NCI-H1105 (cell line): ENCODE measurements around the gene ACTR5.

Experiments used
- DNase-seq: peaks from one replicate; lab custom pipeline; 2025; lab: John Stamatoyannopoulos, UW

ACTR5 gene

GRCh38 chr20:38728911-38729642, 19.2 kb upstream of the ACTR5 start:
- DNase-seq: no peak

GRCh38 chr20:38729767-38730166, 18.5 kb upstream of the ACTR5 start:
- no peak for DNase-seq

GRCh38 chr20:38730167-38730988, 17.9 kb upstream of the ACTR5 start:
- DNase-seq: no peak

DNA sequence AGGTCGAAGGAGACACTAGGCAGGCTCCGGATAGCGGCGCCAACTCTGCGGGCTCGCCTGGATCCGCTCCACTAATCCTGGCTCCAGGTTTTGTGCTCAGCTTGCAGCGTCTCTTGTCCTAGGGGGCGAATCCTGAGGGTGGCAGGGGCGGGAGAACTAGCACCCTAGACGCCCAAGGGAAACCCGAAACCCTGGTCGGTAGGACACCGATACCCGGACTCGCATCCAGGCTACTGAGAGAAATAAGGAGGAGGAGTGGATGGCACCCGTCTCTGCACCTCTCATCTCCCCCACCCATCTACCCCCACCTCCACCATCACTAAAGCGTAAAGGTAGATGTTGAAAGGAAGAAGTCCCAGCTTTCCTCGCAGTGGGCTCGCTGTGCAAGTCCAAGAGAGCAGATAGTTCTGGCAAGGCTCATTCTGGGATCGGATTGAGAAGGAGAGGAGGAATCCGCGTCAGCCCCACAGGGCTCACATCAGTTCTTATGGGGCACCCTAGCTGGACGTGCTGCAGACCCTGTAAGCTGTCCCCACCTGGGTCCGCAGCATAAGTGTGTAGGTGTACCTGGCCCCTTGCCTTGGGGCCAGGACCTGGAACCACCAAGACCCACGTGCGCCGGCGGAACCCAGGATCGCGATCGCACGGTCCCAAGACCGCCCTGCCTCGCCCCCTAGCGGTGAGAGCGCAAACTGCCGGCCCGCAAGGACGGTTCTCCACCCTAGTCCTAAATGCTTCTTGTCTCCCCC, 17.1 kb upstream of the ACTR5 start:
- DNase-seq: peak; percentile 94

DNA sequence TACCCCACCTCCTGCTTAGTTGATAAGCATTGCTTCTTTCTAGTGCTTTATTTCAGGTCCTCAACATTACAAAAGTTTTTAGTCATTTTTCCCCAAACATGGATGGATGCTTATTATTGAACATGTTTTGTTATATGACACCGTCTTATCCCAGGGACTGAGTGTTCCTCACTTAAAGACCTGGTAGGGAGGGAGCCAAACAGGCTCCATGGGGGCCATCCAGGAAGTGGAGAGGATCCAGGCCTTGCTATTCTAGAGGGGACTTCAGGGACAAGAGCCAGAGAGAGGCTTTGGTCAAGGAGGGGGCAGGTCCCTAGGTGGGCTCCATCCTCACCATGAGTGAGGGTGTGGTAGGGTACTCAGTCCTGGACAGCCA, 16.5 kb upstream of the ACTR5 start:
- DNase-seq: no peak

- no peak for DNase-seq
These were observed 15.3 kb upstream of the ACTR5 start for GRCh38 chr20:38732981-38733380.

DNA sequence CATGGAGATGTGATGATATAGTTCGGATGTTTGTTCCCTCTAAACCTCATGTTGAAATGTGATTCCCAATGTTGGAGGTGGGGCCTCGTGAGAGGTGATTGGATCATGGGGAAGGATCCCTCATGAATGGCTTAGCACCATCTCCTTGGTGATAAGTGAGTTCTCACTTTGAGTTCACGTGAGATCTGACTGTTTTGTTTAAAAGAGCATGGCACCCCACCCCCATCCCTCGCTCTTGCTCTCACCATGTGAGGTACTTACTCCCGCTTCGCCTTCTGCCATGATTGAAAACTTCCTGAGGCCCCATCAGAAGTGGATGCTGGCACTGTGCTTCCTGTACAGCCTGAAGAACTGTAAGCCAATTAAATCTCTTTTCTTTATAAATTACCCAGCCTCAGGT, 13.1 kb upstream of the ACTR5 start:
- DNase-seq: no peak

DNA sequence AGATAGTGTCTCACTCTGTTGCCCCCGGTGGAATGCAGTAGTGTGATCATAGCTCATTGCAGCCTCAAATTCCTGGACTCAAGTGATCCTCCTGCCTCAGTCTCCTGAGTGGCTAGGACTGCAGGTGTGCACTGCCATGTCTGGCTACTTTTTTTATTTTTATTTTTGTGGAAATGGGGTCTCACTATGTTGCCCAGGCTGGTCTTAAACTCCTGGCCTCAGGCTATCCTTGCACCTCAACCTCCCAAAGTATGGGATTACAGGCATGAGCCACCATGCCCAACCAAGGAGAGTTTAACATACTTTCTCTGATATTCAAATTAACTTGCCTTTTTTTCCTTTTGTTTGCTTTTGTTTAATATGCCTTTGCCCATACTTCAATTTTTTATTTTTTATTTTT, 10.4 kb upstream of the ACTR5 start:
- DNase-seq: no peak

DNA sequence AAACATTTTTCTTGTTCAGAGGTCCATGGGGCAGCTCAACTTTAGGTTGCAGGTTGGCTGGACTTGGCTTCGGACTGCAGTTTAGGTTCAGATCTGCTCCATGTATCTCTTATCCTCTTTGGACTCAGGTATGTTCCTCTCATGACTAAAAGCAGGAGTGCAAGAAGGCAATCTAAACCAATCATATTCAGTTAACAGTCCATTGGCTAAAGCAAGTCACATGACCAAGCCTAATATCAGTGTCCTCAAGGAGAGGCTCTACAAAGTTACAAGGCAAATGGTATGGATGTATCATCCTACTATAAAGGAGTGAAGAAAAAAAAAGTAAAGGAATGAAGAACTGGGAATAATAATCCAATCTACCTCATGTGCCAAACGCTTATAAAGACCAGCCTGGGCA, 2.5 kb upstream of the ACTR5 start:
- DNase-seq: no peak

DNA sequence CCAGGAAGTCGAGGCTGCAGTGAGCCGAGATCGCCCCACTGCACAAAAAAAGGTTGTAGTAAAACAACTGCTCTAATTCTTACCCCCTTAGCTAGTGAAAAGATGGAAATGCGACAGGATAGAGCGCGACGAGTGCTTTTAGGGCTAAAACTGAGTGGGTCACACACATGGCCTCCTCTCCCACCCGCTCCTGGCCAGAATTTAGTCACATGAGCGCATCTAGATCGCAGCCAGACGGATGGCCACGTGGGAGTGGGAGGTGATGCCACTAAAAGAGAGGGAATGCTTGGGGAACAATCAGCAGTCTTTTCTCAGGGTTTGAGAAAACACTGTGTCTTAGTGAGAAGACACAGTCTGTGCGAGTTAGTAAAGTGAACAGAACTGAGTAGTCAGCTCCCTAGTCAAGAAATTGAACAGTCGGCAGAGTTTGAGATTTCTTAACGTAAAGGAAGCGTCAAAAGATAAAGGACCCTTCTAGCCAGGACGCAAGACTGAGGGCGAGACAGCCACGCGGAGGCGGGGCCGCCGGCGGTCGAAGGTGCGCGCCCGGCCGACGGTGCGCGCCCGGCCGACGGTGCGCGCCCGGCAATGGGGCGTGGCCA, 664 bp upstream of the ACTR5 start:
- DNase-seq: no peak

GRCh38 chr20:38748861-38749149, 545 bp downstream of the ACTR5 start:
- DNase-seq: peak; percentile 48

- DNase-seq: peak; percentile 8
These were observed 3.2 kb downstream of the ACTR5 start for GRCh38 chr20:38751360-38751976.

- DNase-seq: no peak
These were observed 3.8 kb downstream of the ACTR5 start for GRCh38 chr20:38752029-38752428.

- DNase-seq: no peak
These were observed 6.7 kb downstream of the ACTR5 start for GRCh38 chr20:38754924-38755323.

- no peak for DNase-seq
These were observed 7.2 kb downstream of the ACTR5 start for GRCh38 chr20:38755324-38755910.

- no peak for DNase-seq
These were observed 9.0 kb downstream of the ACTR5 start for GRCh38 chr20:38757145-38757775.

DNA sequence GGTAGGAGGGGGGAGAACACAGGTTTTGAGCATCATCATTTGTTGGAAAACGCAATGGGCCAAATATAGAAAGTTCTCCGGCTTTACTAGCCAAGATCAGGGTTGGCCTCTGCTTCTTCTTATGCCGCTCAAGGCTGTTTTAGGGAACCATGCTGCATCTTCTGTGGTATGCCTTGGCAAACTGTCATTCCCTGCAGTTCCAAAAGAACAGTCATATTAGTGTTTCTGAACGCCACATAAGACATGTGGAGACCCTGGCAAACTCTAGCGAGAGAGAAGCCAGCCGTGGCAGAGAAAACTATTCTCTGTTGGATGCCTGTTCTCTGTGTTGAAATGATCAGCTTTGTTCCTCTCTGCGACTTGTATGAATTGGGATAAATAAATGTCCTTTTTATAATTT, 10.8 kb downstream of the ACTR5 start:
- DNase-seq: no peak

- no peak for DNase-seq
These were observed 12.7 kb downstream of the ACTR5 start for GRCh38 chr20:38760978-38761377.

DNA sequence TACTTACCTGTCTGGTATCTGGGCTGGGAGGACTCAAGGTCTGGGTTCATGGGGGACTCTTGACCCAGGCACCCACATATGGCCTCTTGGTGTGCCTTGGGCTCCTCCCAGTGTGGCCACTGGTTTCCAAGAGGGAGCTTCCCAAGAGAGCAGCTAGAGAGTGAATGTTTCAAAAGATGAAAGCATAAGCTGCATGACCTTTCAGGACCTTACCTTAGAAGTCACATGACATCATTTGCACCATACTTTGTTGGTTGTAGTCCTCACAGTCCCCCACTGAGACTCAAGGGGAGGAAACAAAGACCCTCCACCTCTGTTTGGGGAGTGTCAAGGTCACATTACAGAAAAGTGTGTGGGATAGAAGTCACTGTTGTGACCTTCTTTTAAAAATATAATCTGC, 13.9 kb downstream of the ACTR5 start:
- DNase-seq: no peak

GRCh38 chr20:38763616-38764015, 15.4 kb downstream of the ACTR5 start:
- no peak for DNase-seq

DNA sequence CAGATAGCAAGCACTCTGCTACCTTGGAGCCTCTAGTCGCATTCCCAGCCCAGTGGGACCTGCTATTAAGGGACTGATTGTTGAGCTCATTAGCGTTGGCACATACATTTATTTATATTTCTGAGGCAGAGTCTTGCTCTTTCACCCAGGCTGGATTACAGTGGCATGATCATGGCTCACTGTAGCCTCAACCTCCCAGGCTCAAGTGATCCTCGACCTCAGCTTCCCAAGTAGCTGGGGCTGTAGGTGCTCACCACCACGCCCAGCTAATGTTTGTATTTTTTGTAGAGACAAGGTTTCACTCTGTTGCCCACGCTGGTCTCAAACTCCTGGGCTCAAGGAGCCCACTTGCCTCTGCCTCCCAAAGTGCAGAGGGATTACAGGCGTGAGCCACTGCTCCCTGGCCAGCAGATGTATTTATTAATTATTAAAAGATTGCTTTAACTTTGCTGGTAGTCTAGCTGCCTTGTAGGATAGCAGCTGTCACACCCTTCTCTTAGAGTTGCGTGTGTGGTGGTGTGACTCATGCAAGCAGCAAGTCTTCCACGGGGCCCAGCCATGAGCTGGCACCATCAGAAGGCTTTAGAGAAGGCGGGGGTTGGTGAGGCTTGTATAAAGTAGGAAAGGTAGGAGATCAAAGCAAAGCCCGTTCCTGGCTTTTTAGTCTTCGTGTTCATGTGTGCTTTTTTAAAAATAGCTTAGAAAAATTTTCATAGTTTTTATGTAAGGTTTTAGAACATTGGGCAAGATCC, 16.5 kb downstream of the ACTR5 start:
- no peak for DNase-seq
